Panc1 (cell line): ENCODE data around the gene BRD1.

ENCODE experiments used
- CTCF ChIP-seq: fragments of 450-650 bp; IDR thresholded peaks from 2 replicates; pipeline ENCODE4 v1.5.1; 2017; ENCODE audit warnings: mild to moderate bottlenecking
- POLR2AphosphoS5 ChIP-seq: IDR thresholded peaks from 2 replicates; pipeline ENCODE4 v1.6.1; 2012; ENCODE audit warnings: mild to moderate bottlenecking, low read depth, low read length, moderate library complexity

- no peak for TF ChIP-seq POLR2AphosphoS5
- TF ChIP-seq CTCF = no peak
Measured at GRCh38 chr22:49774499-49775151, 53.0 kb downstream of the BRD1 start.
